ENCODE measurements around the gene DRC1. TPM values are rescaled to one million over a fixed set of nuclear protein-coding genes. Genes with fewer than 3 reads are reported as not detected.

The DRC1 gene
- total RNA-seq, 4 donors from 2014 or later: not detected

DNA sequence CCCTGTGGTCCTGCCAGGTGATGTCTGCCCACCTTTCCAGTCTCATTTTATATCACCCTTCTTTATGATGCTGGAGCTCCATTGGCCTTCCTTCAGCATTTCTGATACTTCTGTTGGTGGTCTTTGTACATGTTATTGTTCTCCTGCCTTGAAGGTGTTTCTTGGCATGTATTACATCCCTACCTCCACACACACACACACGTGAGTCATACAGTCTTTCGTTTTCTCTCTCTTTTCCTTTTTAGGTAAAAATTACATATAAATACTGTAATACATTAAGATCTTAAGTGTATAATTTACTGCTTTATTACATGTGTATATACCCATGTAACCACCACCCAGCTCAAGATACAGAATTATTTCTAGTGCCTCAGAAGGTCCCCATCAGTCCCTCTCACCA is 44.9 kb upstream of the DRC1 start:
- H3K27me3 ChIP-seq: no peaks in the 10 kb centered on the region
- intact Hi-C loops (cut with DNase I): no loop called here
- no peak overlapping the region for H3K4me3 ChIP-seq
- H3K27ac ChIP-seq: peak overlapping the region; percentile 66 to 93 (median 82)
- no peak for TF ChIP-seq POLR2A (IDR thresholded peaks at IDR 0.05)
- TF ChIP-seq, protein P1, sequence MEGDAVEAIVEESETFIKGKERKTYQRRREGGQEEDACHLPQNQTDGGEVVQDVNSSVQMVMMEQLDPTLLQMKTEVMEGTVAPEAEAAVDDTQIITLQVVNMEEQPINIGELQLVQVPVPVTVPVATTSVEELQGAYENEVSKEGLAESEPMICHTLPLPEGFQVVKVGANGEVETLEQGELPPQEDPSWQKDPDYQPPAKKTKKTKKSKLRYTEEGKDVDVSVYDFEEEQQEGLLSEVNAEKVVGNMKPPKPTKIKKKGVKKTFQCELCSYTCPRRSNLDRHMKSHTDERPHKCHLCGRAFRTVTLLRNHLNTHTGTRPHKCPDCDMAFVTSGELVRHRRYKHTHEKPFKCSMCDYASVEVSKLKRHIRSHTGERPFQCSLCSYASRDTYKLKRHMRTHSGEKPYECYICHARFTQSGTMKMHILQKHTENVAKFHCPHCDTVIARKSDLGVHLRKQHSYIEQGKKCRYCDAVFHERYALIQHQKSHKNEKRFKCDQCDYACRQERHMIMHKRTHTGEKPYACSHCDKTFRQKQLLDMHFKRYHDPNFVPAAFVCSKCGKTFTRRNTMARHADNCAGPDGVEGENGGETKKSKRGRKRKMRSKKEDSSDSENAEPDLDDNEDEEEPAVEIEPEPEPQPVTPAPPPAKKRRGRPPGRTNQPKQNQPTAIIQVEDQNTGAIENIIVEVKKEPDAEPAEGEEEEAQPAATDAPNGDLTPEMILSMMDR (IDR thresholded peaks at IDR 0.05): no peak
- H3K9me3 ChIP-seq: no peaks in the 10 kb centered on the region
- WGBS, 2 donors: 39 to 52% methylated on average over 2 of the region's 2 CpGs
- no peak for DNase-seq
- H3K4me1 ChIP-seq: peaks cover 15 to 89% (median 24%) of the 10 kb centered on the region in 3 donors
- no peaks in the 10 kb centered on the region for H3K36me3 ChIP-seq

DNA sequence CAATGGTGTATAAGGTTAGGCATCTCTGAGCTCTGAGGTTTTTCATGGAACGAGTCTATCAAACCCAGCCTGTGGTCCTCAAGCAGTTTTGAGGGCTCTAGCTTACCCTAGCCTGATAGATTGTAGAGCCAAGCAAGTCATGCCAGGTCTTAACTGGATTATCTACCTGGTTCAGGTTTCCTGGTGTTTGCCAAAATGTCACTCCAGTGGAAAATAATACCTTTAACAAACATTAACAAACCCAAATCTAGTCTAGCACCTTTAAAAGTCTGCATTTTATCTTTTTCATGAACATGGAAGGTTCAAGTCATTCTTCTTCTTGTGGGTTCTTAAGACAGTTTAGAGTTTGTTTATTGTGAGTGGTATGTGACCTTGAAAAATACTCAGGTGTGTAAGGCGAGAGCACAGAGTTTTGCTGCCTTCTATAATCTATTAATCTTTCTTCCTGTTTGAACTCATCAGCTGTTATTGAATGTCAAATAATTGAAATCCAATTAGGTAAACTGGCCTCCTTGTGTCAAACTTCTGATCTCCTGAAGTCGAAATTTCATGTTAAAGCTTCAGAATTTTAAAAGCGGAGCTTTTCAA is 41.7 kb upstream of the DRC1 start:
- Histone ChIP-seq H3K4me3 (no peak overlapping the region), H3K4me1 (peaks cover 15 to 77% (median 24%) of the 10 kb centered on the region in 3 donors), H3K27me3 (no peaks in the 10 kb centered on the region), H3K27ac (peak overlapping the region in 3 of 4 donors; percentile 2 to 68 (median 20)), H3K9me3 (no peaks in the 10 kb centered on the region), H3K36me3 (peaks cover 0 to 4% (median 0%) of the 10 kb centered on the region in 3 donors)
- TF ChIP-seq, protein P1 (IDR thresholded peaks at IDR 0.05): no peak
- no peak for TF ChIP-seq POLR2A (IDR thresholded peaks at IDR 0.05)
- WGBS, 2 donors: 51 to 84% methylated on average over 4 of the region's 4 CpGs
- intact Hi-C loops (cut with DNase I): no loop called here
- no peak for DNase-seq

DNA sequence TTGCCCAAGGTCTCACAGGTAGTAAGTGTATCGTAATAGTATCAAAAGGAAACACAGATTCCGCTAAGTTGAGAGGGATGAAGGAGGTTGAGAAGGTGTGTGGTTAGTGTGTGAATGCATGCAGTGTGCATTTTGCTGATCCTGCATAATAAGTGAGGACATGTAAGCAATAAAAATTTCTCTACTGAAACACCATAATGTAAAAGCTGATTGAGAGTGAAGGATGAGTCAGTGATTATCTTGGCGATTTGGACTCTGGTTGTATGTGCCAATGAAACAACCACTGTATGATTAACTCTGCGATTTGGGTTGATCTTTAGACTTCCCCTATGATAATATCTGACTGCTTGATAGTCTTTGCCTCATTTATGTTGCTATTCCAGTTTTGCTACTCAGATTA is 38.4 kb upstream of the DRC1 start:
- H3K9me3 ChIP-seq: no peaks in the 10 kb centered on the region
- no peak for DNase-seq
- intact Hi-C loops (cut with DNase I): no loop called here

DNA sequence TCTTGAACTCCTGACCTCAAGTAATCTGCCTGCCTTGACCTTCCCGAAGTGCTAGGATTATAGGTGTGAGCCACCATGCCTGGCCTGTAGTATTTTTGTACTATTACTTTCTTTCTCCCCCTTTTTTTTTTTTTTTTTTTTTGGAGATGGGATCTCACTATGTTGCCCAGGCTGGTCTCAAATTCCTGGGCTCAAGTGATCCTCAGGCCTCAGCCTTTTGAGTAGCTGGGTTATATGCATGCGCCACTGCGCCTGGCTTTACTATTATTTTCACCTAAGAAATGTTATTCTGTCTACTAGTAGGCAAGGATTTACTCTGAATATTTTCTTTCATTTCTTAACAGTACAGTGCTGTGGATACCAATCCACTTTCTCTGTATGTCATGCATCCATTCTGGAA is 37.8 kb upstream of the DRC1 start:
- Histone ChIP-seq H3K9me3 (no peaks in the 10 kb centered on the region), H3K27me3 (no peaks in the 10 kb centered on the region), H3K4me1 (peaks cover 5 to 37% (median 5%) of the 10 kb centered on the region in 3 donors), H3K27ac (no peak overlapping the region), H3K4me3 (no peak overlapping the region), H3K36me3 (peaks cover 0 to 37% (median 0%) of the 10 kb centered on the region in 3 donors)
- intact Hi-C loops (cut with DNase I): no loop called here
- no peak for DNase-seq
- no peak for TF ChIP-seq POLR2A (IDR thresholded peaks at IDR 0.05)
- TF ChIP-seq, protein P1 (IDR thresholded peaks at IDR 0.05): no peak
- WGBS, 2 donors: 76 to 84% methylated on average over 3 of the region's 3 CpGs

More for the DNA sequence above, 38.4 kb upstream of the DRC1 start:
- TF ChIP-seq, protein P1 (IDR thresholded peaks at IDR 0.05): no peak
- TF ChIP-seq POLR2A (IDR thresholded peaks at IDR 0.05): no peak
- Histone ChIP-seq H3K36me3 (peaks cover 0 to 31% (median 0%) of the 10 kb centered on the region in 3 donors), H3K27ac (no peak overlapping the region), H3K4me3 (no peak overlapping the region), H3K4me1 (peaks cover 5 to 43% (median 9%) of the 10 kb centered on the region in 3 donors), H3K27me3 (no peaks in the 10 kb centered on the region)
- 42 to 50% methylated on average over 4 of the region's 4 CpGs for WGBS, 2 donors

DNA sequence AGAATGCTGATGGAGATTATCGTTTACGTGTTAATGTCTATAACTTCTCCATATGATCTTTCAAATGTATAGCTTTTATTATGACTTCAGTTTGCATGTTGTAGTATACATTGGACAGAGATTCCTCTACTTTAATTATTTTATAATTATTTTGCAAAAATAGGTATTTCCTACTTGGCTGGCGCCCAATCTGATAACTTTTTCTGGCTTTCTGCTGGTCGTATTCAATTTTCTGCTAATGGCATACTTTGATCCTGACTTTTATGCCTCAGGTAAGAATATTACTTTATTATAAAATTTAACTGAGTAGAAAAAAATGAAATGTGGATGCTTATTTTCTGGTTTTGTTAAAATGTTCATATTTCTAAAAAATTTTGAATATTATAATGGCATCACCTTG is 37.1 kb upstream of the DRC1 start:
- no peak overlapping the region for H3K27ac ChIP-seq
- WGBS, 2 donors: 94 to 95% methylated on average over 4 of the region's 4 CpGs
- no peaks in the 10 kb centered on the region for H3K27me3 ChIP-seq
- peaks cover 5 to 30% (median 5%) of the 10 kb centered on the region in 3 donors for H3K4me1 ChIP-seq
- TF ChIP-seq POLR2A (IDR thresholded peaks at IDR 0.05): no peak
- TF ChIP-seq, protein P1 (IDR thresholded peaks at IDR 0.05): no peak
- H3K36me3 ChIP-seq: peaks cover 0 to 42% (median 0%) of the 10 kb centered on the region in 3 donors
- DNase-seq: no peak
- no peak overlapping the region for H3K4me3 ChIP-seq
- intact Hi-C loops (cut with DNase I): no loop called here
- H3K9me3 ChIP-seq: no peaks in the 10 kb centered on the region

Data from esophagus squamous epithelium (tissue), 5 donors.